COLO668 (cell line): Measurements from ENCODE around the gene RBM33.

ENCODE experiments used
- DNase-seq: peaks from one replicate; lab custom pipeline; 2025; ENCODE audit not compliant: unreplicated experiment; lab: John Stamatoyannopoulos, UW

RBM33 gene

GRCh38 chr7:155741805-155742204, 97.3 kb downstream of the RBM33 start:
- no peak for DNase-seq

- DNase-seq: no peak
Observed at GRCh38 chr7:155743177-155743576, 98.7 kb downstream of the RBM33 start.

- DNase-seq: no peak
Observed at GRCh38 chr7:155744971-155745683, 100.7 kb downstream of the RBM33 start.

- no peak for DNase-seq
Observed at GRCh38 chr7:155745737-155746136, 101.3 kb downstream of the RBM33 start.

- no peak for DNase-seq
Observed at GRCh38 chr7:155746188-155746587, 101.7 kb downstream of the RBM33 start.

GRCh38 chr7:155747209-155747608, 102.7 kb downstream of the RBM33 start:
- no peak for DNase-seq

GRCh38 chr7:155749578-155749977, 105.1 kb downstream of the RBM33 start:
- no peak for DNase-seq

- no peak for DNase-seq
Observed at GRCh38 chr7:155750255-155751125, 106.0 kb downstream of the RBM33 start.

GRCh38 chr7:155751409-155751808, 106.9 kb downstream of the RBM33 start:
- no peak for DNase-seq

GRCh38 chr7:155752756-155753445, 108.4 kb downstream of the RBM33 start:
- DNase-seq: no peak

- no peak for DNase-seq
Observed at GRCh38 chr7:155753446-155753965, 109.0 kb downstream of the RBM33 start.

- no peak for DNase-seq
Observed at GRCh38 chr7:155754165-155754564, 109.7 kb downstream of the RBM33 start.

- DNase-seq: no peak
Observed at GRCh38 chr7:155755026-155755425, 110.6 kb downstream of the RBM33 start.

- no peak for DNase-seq
Observed at GRCh38 chr7:155756322-155756721, 111.9 kb downstream of the RBM33 start.

- DNase-seq: no peak
Observed at GRCh38 chr7:155758348-155758747, 113.9 kb downstream of the RBM33 start.

- DNase-seq: no peak
Observed at GRCh38 chr7:155759740-155760430, 115.4 kb downstream of the RBM33 start.

GRCh38 chr7:155761162-155761561, 116.7 kb downstream of the RBM33 start:
- no peak for DNase-seq

- DNase-seq: no peak
Observed at GRCh38 chr7:155762036-155762435, 117.6 kb downstream of the RBM33 start.

- DNase-seq: no peak
Observed at GRCh38 chr7:155762655-155763054, 118.2 kb downstream of the RBM33 start.

- no peak for DNase-seq
Observed at GRCh38 chr7:155763122-155763521, 118.7 kb downstream of the RBM33 start.
